Liver (tissue), 9 donors: ENCODE data around the gene ARAP2. TPM values are rescaled to one million over a fixed set of nuclear protein-coding genes. Genes with fewer than 3 reads are reported as not detected.

Source experiments
- DNase-seq: peaks from one replicate; pipeline ENCODE4 v3.0.0-alpha.2; 2017; ENCODE audit warnings: low spot score
- H3K27ac ChIP-seq, 2 donors: one replicate each; pipeline ENCODE4 v1.7.0; 2013; ENCODE audit warnings: inconsistent platforms in 2 of 2, low read length in 2 of 2, control low read depth in 1 of 2, low read depth in 1 of 2, mild to moderate bottlenecking in 1 of 2
- H3K27me3 ChIP-seq, 4 donors: one replicate each; pipeline versions ENCODE4 v1.6.1 to v1.7.0; 2013; ENCODE audit warnings: low read length in 3 of 4, inconsistent platforms in 1 of 4, mild to moderate bottlenecking in 1 of 4, moderate library complexity in 1 of 4; ENCODE audit not compliant: control insufficient read depth in 4 of 4, insufficient read depth in 4 of 4
- H3K36me3 ChIP-seq, 4 donors: one replicate each; pipeline versions ENCODE4 v1.6.1 to v1.7.0; 2013; ENCODE audit warnings: low read length in 3 of 4, mild to moderate bottlenecking in 3 of 4, low read depth in 1 of 4, moderate library complexity in 1 of 4; ENCODE audit not compliant: control insufficient read depth in 4 of 4, insufficient read depth in 3 of 4
- H3K4me1 ChIP-seq, 4 donors: one replicate each; pipeline versions ENCODE4 v1.6.1 to v1.7.0; 2013; ENCODE audit warnings: low read length in 3 of 4, mild to moderate bottlenecking in 3 of 4, moderate library complexity in 1 of 4; ENCODE audit not compliant: control insufficient read depth in 4 of 4, insufficient read depth in 4 of 4
- H3K4me3 ChIP-seq, 3 donors: one replicate each; pipeline versions ENCODE4 v1.6.1 to v1.7.0; 2013; ENCODE audit warnings: low read length in 3 of 3, control low read depth in 1 of 3, low read depth in 1 of 3, mild to moderate bottlenecking in 1 of 3
- H3K9ac ChIP-seq, 2 donors: one replicate each; pipeline ENCODE4 v1.7.0; 2013; ENCODE audit warnings: low read length in 2 of 2, mild to moderate bottlenecking in 2 of 2, moderate library complexity in 2 of 2, control low read depth in 1 of 2, low read depth in 1 of 2
- H3K9me3 ChIP-seq, 4 donors: one replicate each; pipeline versions ENCODE4 v1.6.1 to v1.7.0; 2013; ENCODE audit warnings: low read length in 3 of 4; ENCODE audit not compliant: control insufficient read depth in 4 of 4
- ATF3 ChIP-seq: IDR thresholded peaks from 2 replicates; pipeline ENCODE4 v1.6.1; 2016; ENCODE audit warnings: antibody characterized with exemption
- EGR1 ChIP-seq, 2 donors: IDR thresholded peaks; 2 replicates each; pipeline ENCODE4 v1.6.1; 2016 to 2018; ENCODE audit warnings: antibody characterized with exemption in 2 of 2, low read depth in 2 of 2
- FOXA1 ChIP-seq: IDR thresholded peaks from 2 replicates; pipeline ENCODE4 v1.6.1; 2016; ENCODE audit warnings: antibody characterized with exemption
- FOXA2 ChIP-seq: IDR thresholded peaks from 2 replicates; pipeline ENCODE4 v1.6.1; 2016; ENCODE audit warnings: antibody characterized with exemption
- HNF4A ChIP-seq, 2 donors: conservative IDR thresholded peaks; 2 replicates each; pipeline ENCODE4 v1.6.1; 2016; ENCODE audit warnings: antibody characterized with exemption in 2 of 2, mild to moderate bottlenecking in 2 of 2
- HNF4G ChIP-seq: IDR thresholded peaks from 2 replicates; pipeline ENCODE4 v1.6.1; 2016; ENCODE audit warnings: antibody characterized with exemption
- JUND ChIP-seq, 2 donors: IDR thresholded peaks; 2 replicates each; pipeline ENCODE4 v1.6.1; 2016; ENCODE audit warnings: antibody characterized with exemption in 2 of 2
- MAX ChIP-seq: IDR thresholded peaks from 2 replicates; pipeline ENCODE4 v1.6.1; 2016; ENCODE audit warnings: antibody characterized with exemption
- NR2F2 ChIP-seq: IDR thresholded peaks from 2 replicates; pipeline ENCODE4 v1.6.1; 2016; ENCODE audit warnings: antibody characterized with exemption
- RAD21 ChIP-seq, 2 donors: IDR thresholded peaks; 2 replicates each; pipeline ENCODE4 v1.6.1; 2016; ENCODE audit warnings: antibody characterized with exemption in 2 of 2, mild to moderate bottlenecking in 2 of 2
- REST ChIP-seq: IDR thresholded peaks from 2 replicates; pipeline ENCODE4 v1.6.1; 2016; ENCODE audit warnings: antibody characterized with exemption, mild to moderate bottlenecking
- RXRA ChIP-seq, 2 donors: IDR thresholded peaks; 2 replicates each; pipeline ENCODE4 v1.6.1; 2017 to 2018; ENCODE audit warnings: antibody characterized with exemption in 2 of 2, mild to moderate bottlenecking in 1 of 2
- SP1 ChIP-seq: IDR thresholded peaks from 2 replicates; pipeline ENCODE4 v1.6.1; 2018; ENCODE audit warnings: antibody characterized with exemption, mild to moderate bottlenecking
- TAF1 ChIP-seq: conservative IDR thresholded peaks from 2 replicates; pipeline ENCODE4 v1.6.1; 2016; ENCODE audit warnings: antibody characterized with exemption, mild to moderate bottlenecking
- YY1 ChIP-seq: IDR thresholded peaks from 2 replicates; pipeline ENCODE4 v1.6.1; 2016; ENCODE audit warnings: antibody characterized with exemption, mild to moderate bottlenecking
- ZBTB33 ChIP-seq: IDR thresholded peaks from 2 replicates; pipeline ENCODE4 v1.6.1; 2016; ENCODE audit warnings: antibody characterized with exemption
- WGBS: extraction: QIAGEN DNeasy Blood & Tissue Kit; methylation state at CpG from one replicate; pipeline ENCODE4 v1.1.7; 2013; 5-methylcytosine and 5-hydroxymethylcytosine counted together
- polyA plus RNA-seq, 2 donors: library from polyadenylated mRNA; stranded (reverse) in 1 of 2; unstranded in 1 of 2; fragments of 200-250 nt in 1 of 2; fragments of >200 nt in 1 of 2; fragmentation: Nextera tagmentation in 1 of 2; extraction: Ambion mirVana in 1 of 2; gene quantifications; one replicate each; pipeline versions ENCODE4 v1.2.1 to v1.2.3, GENCODE V29; 2013 to 2015
- total RNA-seq, 2 donors: library from RNA; depleted of rRNA; stranded (reverse); fragments of >200 nt; gene quantifications; one replicate each; pipeline ENCODE4 v1.2.3, GENCODE V29; 2014
- donor health status: healthy.
- donor health status: healthy.
- donor health status: healthy.
- donor health status: healthy.
- donor health status: healthy.

ARAP2 gene
- total and polyA plus RNA-seq, 4 donors = 1.6 to 23.6 (median 5.4) TPM

- TF ChIP-seq JUND (IDR thresholded peaks at IDR 0.05) (no peak), TAF1 (no peak), HNF4A (conservative IDR thresholded peaks at IDR 0.05) (no peak), RXRA (IDR thresholded peaks at IDR 0.05) (no peak), MAX (no peak), RAD21 (IDR thresholded peaks at IDR 0.05) (no peak)
- H3K27ac ChIP-seq = no peak overlapping the region
- no peaks in the 10 kb centered on the region for H3K9me3 ChIP-seq
- H3K4me1 ChIP-seq = no peaks in the 10 kb centered on the region
- H3K9ac ChIP-seq = no peak overlapping the region
- H3K36me3 ChIP-seq = peaks cover 0 to 5% (median 2%) of the 10 kb centered on the region in 4 donors
- no peak overlapping the region for H3K4me3 ChIP-seq
- WGBS = 97% methylated on average over 10 of the region's 10 CpGs
- H3K27me3 ChIP-seq = no peaks in the 10 kb centered on the region
- DNase-seq = no peak
These were observed 46.1 kb downstream of the ARAP2 start for GRCh38 chr4:36198068-36198808.

GRCh38 chr4:36197501-36197900 is 46.8 kb downstream of the ARAP2 start:
- 98% methylated on average over 5 of the region's 5 CpGs for WGBS

GRCh38 chr4:36196145-36196913 is 48.0 kb downstream of the ARAP2 start:
- H3K27ac ChIP-seq = no peak overlapping the region
- H3K9me3 ChIP-seq = no peaks in the 10 kb centered on the region
- H3K4me3 ChIP-seq = no peak overlapping the region
- H3K4me1 ChIP-seq = no peaks in the 10 kb centered on the region
- H3K9ac ChIP-seq = no peak overlapping the region
- 87% methylated on average over 7 of the region's 7 CpGs for WGBS
- no peak for DNase-seq
- H3K36me3 ChIP-seq = peaks cover 0 to 5% (median 2%) of the 10 kb centered on the region in 4 donors
- no peaks in the 10 kb centered on the region for H3K27me3 ChIP-seq
- no peak for TF ChIP-seq HNF4G
- TF ChIP-seq REST = no peak
- TF ChIP-seq RAD21 (IDR thresholded peaks at IDR 0.05) = no peak
- TF ChIP-seq NR2F2 = no peak
- no peak for TF ChIP-seq MAX
- TF ChIP-seq JUND (IDR thresholded peaks at IDR 0.05) = no peak
- TF ChIP-seq RXRA (IDR thresholded peaks at IDR 0.05) = no peak
- no peak for TF ChIP-seq EGR1 (IDR thresholded peaks at IDR 0.05; ENCODE audit: low read depth in 2 of 2)
- TF ChIP-seq YY1 = no peak
- TF ChIP-seq FOXA2 = no peak
- TF ChIP-seq SP1 = no peak
- TF ChIP-seq ATF3 = no peak
- no peak for TF ChIP-seq FOXA1

More at GRCh38 chr4:36197501-36197900, 46.8 kb downstream of the ARAP2 start:
- no peaks in the 10 kb centered on the region for H3K9me3 ChIP-seq
- no peak for DNase-seq
- H3K27me3 ChIP-seq = no peaks in the 10 kb centered on the region
- H3K36me3 ChIP-seq = peaks cover 0 to 5% (median 2%) of the 10 kb centered on the region in 4 donors
- H3K4me3 ChIP-seq = no peak overlapping the region
- H3K4me1 ChIP-seq = no peaks in the 10 kb centered on the region
- no peak overlapping the region for H3K27ac ChIP-seq
- TF ChIP-seq ATF3 (no peak), ZBTB33 (no peak), HNF4G (no peak), FOXA2 (no peak), HNF4A (conservative IDR thresholded peaks at IDR 0.05) (no peak)
- H3K9ac ChIP-seq = no peak overlapping the region
